Heart right ventricle (tissue), 16 donors: ENCODE results near the gene ZNF587. TPM values are rescaled to one million over a fixed set of nuclear protein-coding genes. Genes with fewer than 3 reads are reported as not detected.
A peak's percentile ranks its signal among the peaks of the same experiment; 100 is the strongest.

ENCODE experiments used
- ATAC-seq, 8 donors: fragments of 200-7000 bp; cut with Tn5 transposase; one replicate each; pipeline ENCODE4 v1.9.1; 2020; ENCODE audit warnings: mild to moderate bottlenecking in 8 of 8, moderate library complexity in 8 of 8, moderate number of reproducible peaks in 1 of 8
- DNase-seq, 2 donors: peaks; one replicate each; pipeline ENCODE4 v3.0.0-alpha.2; 2020
- H3K27ac ChIP-seq, 10 donors: fragments of 200-600 bp; sonication (generic) in 2 of 10; one replicate each; pipeline versions ENCODE4 v1.5.0 to v1.8.0; 2020 to 2022; ENCODE audit warnings: mild to moderate bottlenecking in 3 of 10
- H3K27me3 ChIP-seq, 7 donors: fragments of 200-600 bp; one replicate each; pipeline ENCODE4 v1.8.0; 2021 to 2022; ENCODE audit warnings: mild to moderate bottlenecking in 2 of 7
- H3K36me3 ChIP-seq, 9 donors: fragments of 200-600 bp; sonication (generic) in 1 of 9; one replicate each; pipeline versions ENCODE4 v1.5.0 to v1.8.0; 2020 to 2022; ENCODE audit warnings: mild to moderate bottlenecking in 2 of 9
- H3K4me1 ChIP-seq, 9 donors: fragments of 200-600 bp; sonication (generic) in 1 of 9; one replicate each; pipeline versions ENCODE4 v1.5.0 to v1.8.0; 2020 to 2022; ENCODE audit warnings: mild to moderate bottlenecking in 4 of 9
- H3K4me3 ChIP-seq, 10 donors: fragments of 200-600 bp; sonication (generic) in 2 of 10; one replicate each; pipeline versions ENCODE4 v1.5.0 to v1.8.0; 2020 to 2022; ENCODE audit warnings: mild to moderate bottlenecking in 7 of 10, moderate library complexity in 2 of 10
- H3K9me3 ChIP-seq, 11 donors: fragments of 200-600 bp in 10 of 11; sonication (generic) in 2 of 11; one replicate each; pipeline versions ENCODE4 v1.5.0 to v1.8.0; 2013 to 2022; ENCODE audit warnings: mild to moderate bottlenecking in 2 of 11, control low read depth in 1 of 11, moderate library complexity in 1 of 11
- WGBS, 2 donors: extraction: QIAGEN DNeasy Blood & Tissue Kit; methylation state at CpG; one replicate each; pipeline ENCODE4 v1.1.7; 2013; ENCODE audit warnings: inconsistent platforms in 1 of 2; 5-methylcytosine and 5-hydroxymethylcytosine counted together
- intact Hi-C, 10 donors: fragments of 100-400 bp; cut with DNase I; formaldehyde crosslinking; loops; one replicate each; pipeline versions ENCODE4 v1.11.1 to v1.14.2; 2022
- polyA plus RNA-seq, 2 donors: library from polyadenylated mRNA; stranded (reverse); fragments of 200-250 nt; gene quantifications; one replicate each; pipeline ENCODE4 v1.2.3, GENCODE V29; 2013
- total RNA-seq, 10 donors: library from RNA; stranded (reverse); fragmentation: NEBNext Ultra II Directional in 3 of 10; extraction: Animal tissue kit (Norgen Biotek cat#: 25700) in 3 of 10; gene quantifications; one replicate each; pipeline versions ENCODE4 v1.2.1 to v1.2.4, GENCODE V29; 2021 to 2023
- TF ChIP-seq, protein P1 (sequence below), 9 donors: fragments of 200-600 bp; sonication (generic) in 2 of 9; IDR thresholded peaks; one replicate each; pipeline versions ENCODE4 v1.5.0 to v1.8.0; 2021 to 2022; ENCODE audit warnings: antibody characterized with exemption in 9 of 9, mild to moderate bottlenecking in 5 of 9, moderate library complexity in 1 of 9
- donor health status: Arrhythmogenic right ventricular cardiomyopathy.
- donor health status: ischemic (EF 13 %, LVEDD 7.1; RV severe dilation, severe dysfunction).
- donor health status: healthy with polysubstance abuse.
- donor health status: DM: no; HTN: yes; CAD: no.
- donor health status: DM: no; HTN: no; CAD: no.
- donor health status: ischemic (EF 25% LVEDD 6.9; RV normal size, moderate dysfunction).
- donor health status: ischemic (EF 25% LVEDD 5.7; RV mildly dilated, moderate dysfunction).
- donor health status: healthy.
- donor health status: DM: yes; HTN: yes; CAD: no.
- donor health status: Ischemic cardiomyopathy.
- donor health status: ischemic (EF 35%, LVEDD 5.7; RV mildly dilated, moderate dysfunction).
- donor health status: nonischemic (EF 11% LVEDD 7.7; RV severe dilation, severe dysfunction).
- donor health status: DM: yes; HTN: yes; CAD: no.
- donor health status: PGD.
- donor health status: ischemic (EF 29% LVEDD 5.4; RV normal size, mild dysfunction).
- donor health status: nonischemic (EF 23%, LVEDD 6.1; RV moderate dilation, normal function).

The ZNF587 gene
- total and polyA plus RNA-seq, 12 donors, result 4.2 to 39.1 (median 20.0) TPM

- Histone ChIP-seq H3K4me3 (no peak overlapping the region), H3K27ac (no peak overlapping the region), H3K27me3 (no peaks in the 10 kb centered on the region), H3K4me1 (peaks cover 4 to 48% (median 32%) of the 10 kb centered on the region in 9 donors), H3K9me3 (no peaks in the 10 kb centered on the region), H3K36me3 (peaks cover 0 to 15% (median 0%) of the 10 kb centered on the region in 9 donors)
- no peak for ATAC-seq
- WGBS, 2 donors, result 85 to 87% methylated on average over 7 of the region's 7 CpGs
- intact Hi-C loops, result loop anchor here in 1 of 10 donors (5.0 kb wide), 1 partner anchor 69 kb away; the partner anchor contains the start of gene ZNF776
- no peak for DNase-seq
- TF ChIP-seq, protein P1, sequence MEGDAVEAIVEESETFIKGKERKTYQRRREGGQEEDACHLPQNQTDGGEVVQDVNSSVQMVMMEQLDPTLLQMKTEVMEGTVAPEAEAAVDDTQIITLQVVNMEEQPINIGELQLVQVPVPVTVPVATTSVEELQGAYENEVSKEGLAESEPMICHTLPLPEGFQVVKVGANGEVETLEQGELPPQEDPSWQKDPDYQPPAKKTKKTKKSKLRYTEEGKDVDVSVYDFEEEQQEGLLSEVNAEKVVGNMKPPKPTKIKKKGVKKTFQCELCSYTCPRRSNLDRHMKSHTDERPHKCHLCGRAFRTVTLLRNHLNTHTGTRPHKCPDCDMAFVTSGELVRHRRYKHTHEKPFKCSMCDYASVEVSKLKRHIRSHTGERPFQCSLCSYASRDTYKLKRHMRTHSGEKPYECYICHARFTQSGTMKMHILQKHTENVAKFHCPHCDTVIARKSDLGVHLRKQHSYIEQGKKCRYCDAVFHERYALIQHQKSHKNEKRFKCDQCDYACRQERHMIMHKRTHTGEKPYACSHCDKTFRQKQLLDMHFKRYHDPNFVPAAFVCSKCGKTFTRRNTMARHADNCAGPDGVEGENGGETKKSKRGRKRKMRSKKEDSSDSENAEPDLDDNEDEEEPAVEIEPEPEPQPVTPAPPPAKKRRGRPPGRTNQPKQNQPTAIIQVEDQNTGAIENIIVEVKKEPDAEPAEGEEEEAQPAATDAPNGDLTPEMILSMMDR (IDR thresholded peaks at IDR 0.05), result no peak
Measured at GRCh38 chr19:57816652-57817051, 33.0 kb upstream of the ZNF587 start.

- DNase-seq (no peak), ATAC-seq (no peak)
- Histone ChIP-seq H3K9me3 (no peaks in the 10 kb centered on the region), H3K27ac (no peak overlapping the region), H3K27me3 (no peaks in the 10 kb centered on the region), H3K4me1 (peaks cover 4 to 53% (median 32%) of the 10 kb centered on the region in 9 donors), H3K36me3 (peaks cover 0 to 10% (median 0%) of the 10 kb centered on the region in 9 donors), H3K4me3 (no peak overlapping the region)
- intact Hi-C loops, result loop anchor here in 1 of 10 donors (5.0 kb wide), 1 partner anchor 71 kb away; the partner anchor contains the start of gene ZNF776
- WGBS, 2 donors, result 93 to 96% methylated on average over 14 of the region's 14 CpGs
- TF ChIP-seq, protein P1 (IDR thresholded peaks at IDR 0.05), result no peak
Measured at GRCh38 chr19:57817976-57818375, 31.7 kb upstream of the ZNF587 start.

DNA sequence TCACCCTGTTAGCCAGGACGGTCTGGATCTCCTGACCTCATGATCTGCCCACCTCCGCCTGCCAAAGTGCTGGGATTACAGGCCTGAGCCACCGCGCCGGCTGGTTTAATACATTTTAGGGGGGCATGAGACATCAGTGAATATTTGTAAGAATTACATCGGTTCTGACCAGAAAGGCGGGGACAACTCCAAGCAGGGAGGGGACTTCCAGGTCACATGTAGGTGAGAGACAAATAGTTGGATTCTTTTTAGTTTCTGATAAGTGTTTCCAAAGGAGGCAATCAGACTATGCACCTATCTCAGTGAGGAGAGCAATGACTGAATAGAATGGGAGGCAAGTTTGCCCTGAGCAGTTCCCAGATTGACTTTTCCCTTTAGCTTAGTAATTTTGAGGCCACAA lies 31.3 kb upstream of the ZNF587 start:
- Histone ChIP-seq H3K27ac (no peak overlapping the region), H3K4me3 (peak overlapping the region in 1 of 10 donors; percentile 86), H3K36me3 (peaks cover 0 to 9% (median 0%) of the 10 kb centered on the region in 9 donors), H3K9me3 (no peaks in the 10 kb centered on the region), H3K27me3 (no peaks in the 10 kb centered on the region), H3K4me1 (peaks cover 4 to 55% (median 32%) of the 10 kb centered on the region in 9 donors)
- TF ChIP-seq, protein P1 (IDR thresholded peaks at IDR 0.05), result no peak
- WGBS, 2 donors, result 84 to 93% methylated on average over 7 of the region's 7 CpGs
- ATAC-seq (no peak), DNase-seq (no peak)
- intact Hi-C loops, result loop anchor here in 1 of 10 donors (5.0 kb wide), 1 partner anchor 71 kb away; the partner anchor contains the start of gene ZNF776

GRCh38 chr19:57819475-57820148 lies 30.0 kb upstream of the ZNF587 start:
- intact Hi-C loops, result loop anchor here in 1 of 10 donors (5.0 kb wide), 1 partner anchor 72 kb away; the partner anchor contains the start of gene ZNF776
- H3K27me3 ChIP-seq, result no peaks in the 10 kb centered on the region
- whole genome bisulfite sequencing, 2 donors, result 0% methylated on average over 44 of the region's 44 CpGs
- TF ChIP-seq, protein P1 (IDR thresholded peaks at IDR 0.05), result peak in 2 of 9 donors; percentile 31 to 34
- ATAC-seq, result peak; percentile 83 to 91 (median 90)
- peak overlapping the region in 9 of 10 donors; percentile 59 to 89 (median 82) for H3K27ac ChIP-seq
- H3K9me3 ChIP-seq, result no peaks in the 10 kb centered on the region
- peak; percentile 64 to 90 for DNase-seq
- H3K36me3 ChIP-seq, result peaks cover 0 to 19% (median 0%) of the 10 kb centered on the region in 9 donors
- peak overlapping the region; percentile 62 to 92 (median 80) for H3K4me3 ChIP-seq
- H3K4me1 ChIP-seq, result peaks cover 4 to 52% (median 23%) of the 10 kb centered on the region in 9 donors
